HEK293T (cell line): ENCODE results near the gene DGKQ.

Experiments used
- CTCF ChIA-PET: fragments of 350-600 bp; formaldehyde crosslinking; extraction: SDS; loops from one replicate; lab custom pipeline; 2021; ENCODE audit warnings: antibody characterized with exemption, inconsistent platforms; lab: Yijun Ruan, JAX
- POLR2A ChIA-PET: fragments of 350-600 bp; formaldehyde crosslinking; extraction: SDS; loops from one replicate; lab custom pipeline; 2020; ENCODE audit warnings: antibody characterized with exemption, inconsistent platforms; lab: Yijun Ruan, JAX
- DNase-seq: peaks from one replicate; pipeline ENCODE4 v3.0.0; 2012; ENCODE audit warnings: mixed read lengths; ENCODE audit errors: extremely low spot score
- ARNT ChIP-seq: fragments of 450-650 bp; IDR thresholded peaks from 2 replicates; pipeline ENCODE4 v1.6.1; 2017; ENCODE audit warnings: mild to moderate bottlenecking
- BHLHE40 ChIP-seq: fragments of 450-650 bp; IDR thresholded peaks from 2 replicates; pipeline ENCODE4 v1.6.1; 2016; ENCODE audit warnings: mild to moderate bottlenecking, moderate library complexity, borderline replicate concordance
- CTBP1 ChIP-seq: fragments of 450-650 bp; IDR thresholded peaks from 2 replicates; pipeline ENCODE4 v1.6.1; 2016; ENCODE audit warnings: borderline replicate concordance
- ELF4 ChIP-seq: fragments of 450-650 bp; IDR thresholded peaks from 2 replicates; pipeline ENCODE4 v1.6.1; 2017; ENCODE audit warnings: antibody characterized with exemption
- FOXA1 ChIP-seq: fragments of 450-650 bp; IDR thresholded peaks from 2 replicates; pipeline ENCODE4 v1.6.1; 2016; ENCODE audit warnings: mild to moderate bottlenecking
- FOXK2 ChIP-seq: fragments of 450-650 bp; IDR thresholded peaks from 2 replicates; pipeline ENCODE4 v1.6.1; 2016; ENCODE audit warnings: mild to moderate bottlenecking
- FOXM1 ChIP-seq: fragments of 450-650 bp; IDR thresholded peaks from 2 replicates; pipeline ENCODE4 v1.6.1; 2017; ENCODE audit warnings: mild to moderate bottlenecking, borderline replicate concordance
- HDGF ChIP-seq: fragments of 450-650 bp; IDR thresholded peaks from 2 replicates; pipeline ENCODE4 v1.6.1; 2017; ENCODE audit warnings: antibody characterized with exemption, borderline replicate concordance
- L3MBTL2 ChIP-seq: fragments of 450-650 bp; conservative IDR thresholded peaks from 2 replicates; pipeline ENCODE4 v1.6.1; 2016; ENCODE audit warnings: mild to moderate bottlenecking
- LEF1 ChIP-seq: fragments of 450-650 bp; IDR thresholded peaks from 2 replicates; pipeline ENCODE4 v1.6.1; 2017; ENCODE audit warnings: mild to moderate bottlenecking, borderline replicate concordance
- NFRKB ChIP-seq: fragments of 450-650 bp; IDR thresholded peaks from 2 replicates; pipeline ENCODE4 v1.6.1; 2016; ENCODE audit warnings: mild to moderate bottlenecking, moderate library complexity
- PKNOX1 ChIP-seq: fragments of 450-650 bp; IDR thresholded peaks from 2 replicates; pipeline ENCODE4 v1.6.1; 2016
- SP1 ChIP-seq: fragments of 450-650 bp; IDR thresholded peaks from 2 replicates; pipeline ENCODE4 v1.6.1; 2017
- SUZ12 ChIP-seq: fragments of 450-650 bp; IDR thresholded peaks from 2 replicates; pipeline ENCODE4 v1.6.1; 2016; ENCODE audit warnings: mild to moderate bottlenecking
- TARDBP ChIP-seq: fragments of 450-650 bp; IDR thresholded peaks from 2 replicates; pipeline ENCODE4 v1.6.1; 2016
- ZNF384 ChIP-seq: fragments of 450-650 bp; IDR thresholded peaks from 2 replicates; pipeline ENCODE4 v1.6.1; 2016

The DGKQ gene, protein sequence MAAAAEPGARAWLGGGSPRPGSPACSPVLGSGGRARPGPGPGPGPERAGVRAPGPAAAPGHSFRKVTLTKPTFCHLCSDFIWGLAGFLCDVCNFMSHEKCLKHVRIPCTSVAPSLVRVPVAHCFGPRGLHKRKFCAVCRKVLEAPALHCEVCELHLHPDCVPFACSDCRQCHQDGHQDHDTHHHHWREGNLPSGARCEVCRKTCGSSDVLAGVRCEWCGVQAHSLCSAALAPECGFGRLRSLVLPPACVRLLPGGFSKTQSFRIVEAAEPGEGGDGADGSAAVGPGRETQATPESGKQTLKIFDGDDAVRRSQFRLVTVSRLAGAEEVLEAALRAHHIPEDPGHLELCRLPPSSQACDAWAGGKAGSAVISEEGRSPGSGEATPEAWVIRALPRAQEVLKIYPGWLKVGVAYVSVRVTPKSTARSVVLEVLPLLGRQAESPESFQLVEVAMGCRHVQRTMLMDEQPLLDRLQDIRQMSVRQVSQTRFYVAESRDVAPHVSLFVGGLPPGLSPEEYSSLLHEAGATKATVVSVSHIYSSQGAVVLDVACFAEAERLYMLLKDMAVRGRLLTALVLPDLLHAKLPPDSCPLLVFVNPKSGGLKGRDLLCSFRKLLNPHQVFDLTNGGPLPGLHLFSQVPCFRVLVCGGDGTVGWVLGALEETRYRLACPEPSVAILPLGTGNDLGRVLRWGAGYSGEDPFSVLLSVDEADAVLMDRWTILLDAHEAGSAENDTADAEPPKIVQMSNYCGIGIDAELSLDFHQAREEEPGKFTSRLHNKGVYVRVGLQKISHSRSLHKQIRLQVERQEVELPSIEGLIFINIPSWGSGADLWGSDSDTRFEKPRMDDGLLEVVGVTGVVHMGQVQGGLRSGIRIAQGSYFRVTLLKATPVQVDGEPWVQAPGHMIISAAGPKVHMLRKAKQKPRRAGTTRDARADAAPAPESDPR

GRCh38 chr4:973431-974397 is at the start of gene DGKQ:
TSS of gene DGKQ (minus strand) at chr4:973569. CDS start at chr4:973482, 87 bp downstream.
- ChIA-PET CTCF (no interaction called here), POLR2A (interaction anchor here (2.7 kb wide), 1 partner anchor 41 kb away, joined by 7 read pairs; the partner anchor contains the start of genes GAK and TMEM175)
- TF ChIP-seq SP1 (no peak), LEF1 (0 out of 2 replicates have a peak, but pooled peaks have one; percentile 66), HDGF (no peak), FOXK2 (no peak), ZNF384 (no peak), FOXA1 (no peak)
- peak; percentile 100 for DNase-seq

DNA sequence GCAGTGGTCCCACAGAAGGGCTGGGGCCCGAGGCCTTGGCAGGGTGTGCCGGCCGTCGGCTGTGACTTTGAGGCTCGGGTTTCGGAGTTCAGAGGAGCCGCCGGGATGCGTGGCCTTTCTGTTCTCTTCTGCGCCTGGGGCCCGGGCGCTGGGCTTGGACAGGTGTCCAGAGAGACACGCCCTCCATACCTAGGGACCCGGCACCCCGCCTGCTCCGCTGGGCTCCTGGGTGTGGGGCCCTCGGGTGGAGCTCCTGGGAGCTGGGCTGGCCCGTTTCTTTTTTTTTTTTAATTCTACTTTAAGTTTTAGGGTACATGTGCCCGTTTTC is 49.3 kb upstream of the DGKQ start:
- TF ChIP-seq PKNOX1 (no peak), LEF1 (no peak), ELF4 (no peak), BHLHE40 (no peak), SUZ12 (no peak), FOXA1 (no peak), TARDBP (no peak), FOXM1 (no peak), HDGF (no peak), ARNT (no peak), SP1 (no peak), L3MBTL2 (no peak), ZNF384 (no peak), CTBP1 (no peak), NFRKB (no peak)
- CTCF ChIA-PET = no interaction called here
- no peak for DNase-seq

DNA sequence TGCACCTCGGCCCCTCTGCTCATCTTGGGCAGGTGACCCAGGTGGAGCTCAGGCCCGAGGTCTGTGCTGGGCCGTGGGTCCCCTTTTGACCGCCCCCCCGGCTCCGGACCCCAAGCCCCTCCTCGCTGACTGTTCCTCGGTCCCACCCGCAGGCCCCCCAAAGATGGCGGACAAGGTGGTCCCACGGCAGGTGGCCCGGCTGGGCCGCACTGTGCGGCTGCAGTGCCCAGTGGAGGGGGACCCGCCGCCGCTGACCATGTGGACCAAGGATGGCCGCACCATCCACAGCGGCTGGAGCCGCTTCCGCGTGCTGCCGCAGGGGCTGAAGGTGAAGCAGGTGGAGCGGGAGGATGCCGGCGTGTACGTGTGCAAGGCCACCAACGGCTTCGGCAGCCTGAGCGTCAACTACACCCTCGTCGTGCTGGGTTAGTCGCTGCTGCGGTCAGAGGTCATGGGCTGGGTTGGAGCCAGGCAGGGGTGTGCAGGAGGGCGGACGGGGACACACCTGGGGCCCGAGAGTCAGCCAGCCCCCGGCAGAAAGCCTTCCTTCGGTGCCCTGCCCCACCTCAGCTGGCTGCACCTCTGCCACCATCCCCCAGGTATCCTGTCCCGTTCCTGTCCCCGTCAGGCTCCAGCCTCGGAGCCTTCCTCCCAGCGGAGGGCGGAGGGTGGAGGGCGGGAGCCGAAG is 48.8 kb upstream of the DGKQ start:
- TF ChIP-seq L3MBTL2 = no peak
- no peak for TF ChIP-seq TARDBP
- DNase-seq = no peak
- POLR2A ChIA-PET = no interaction called here
- CTCF ChIA-PET = no interaction called here

More for the DNA sequence above, 49.3 kb upstream of the DGKQ start:
- POLR2A ChIA-PET = no interaction called here

DNA sequence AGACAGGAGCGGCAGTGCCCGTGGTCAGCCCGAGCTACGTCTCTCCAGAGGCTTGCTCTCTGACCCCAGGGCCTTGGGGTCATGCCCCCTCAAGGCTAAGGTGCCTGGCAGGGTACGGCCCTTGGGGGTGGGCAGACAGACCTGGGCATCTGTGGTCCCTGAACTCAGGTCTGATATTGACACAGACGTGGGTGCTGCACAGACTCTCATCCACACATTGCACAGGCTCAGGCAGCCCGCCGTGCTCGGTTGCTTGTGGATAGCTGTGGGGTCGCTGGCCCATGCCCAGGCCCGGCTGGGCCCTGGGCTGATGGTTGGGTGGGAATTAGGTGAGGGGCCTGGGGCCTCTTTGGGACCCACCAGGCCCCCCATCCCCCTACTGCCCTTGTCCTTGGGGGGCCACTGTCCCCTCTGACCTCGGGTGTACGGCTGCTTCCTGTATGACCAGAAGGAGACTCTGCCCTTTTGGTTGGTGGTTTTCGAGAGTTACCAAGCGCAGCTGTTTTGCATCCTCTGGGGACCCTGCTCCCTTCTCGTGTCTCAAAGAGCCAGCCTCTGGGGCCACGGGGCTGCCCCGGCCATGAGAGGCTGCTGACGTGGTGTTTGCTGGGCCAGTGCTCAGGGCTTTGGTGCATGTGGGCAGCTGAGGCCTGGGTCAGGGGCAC is 48.1 kb upstream of the DGKQ start:
- POLR2A ChIA-PET = no interaction called here
- no peak for DNase-seq
- no peak for TF ChIP-seq LEF1
- TF ChIP-seq PKNOX1 = no peak
- no peak for TF ChIP-seq FOXK2
- TF ChIP-seq BHLHE40 = no peak
- no peak for TF ChIP-seq ARNT
- TF ChIP-seq L3MBTL2 = no peak
- TF ChIP-seq ZNF384 = no peak
- TF ChIP-seq ELF4 = no peak
- TF ChIP-seq SP1 = no peak
- TF ChIP-seq TARDBP = no peak
- no peak for TF ChIP-seq FOXA1
- TF ChIP-seq SUZ12 = no peak
- TF ChIP-seq NFRKB = no peak
- TF ChIP-seq FOXM1 = no peak
- CTCF ChIA-PET = no interaction called here

- DNase-seq = no peak
- CTCF ChIA-PET = no interaction called here
These were observed 46.5 kb upstream of the DGKQ start for GRCh38 chr4:1019729-1020470.

More at GRCh38 chr4:1019729-1020470, 46.5 kb upstream of the DGKQ start:
- TF ChIP-seq LEF1 = no peak
- TF ChIP-seq BHLHE40 = no peak
- no peak for TF ChIP-seq NFRKB
- TF ChIP-seq FOXK2 = no peak
- POLR2A ChIA-PET = no interaction called here
